Measurements from ENCODE around the gene PRKCQ.

Gene PRKCQ

GRCh38 chr10:6405713-6406112, 174.4 kb downstream of the PRKCQ start:
- Histone ChIP-seq H3K9me3 (ENCODE audit: control insufficient read depth in 1 of 2, low read length in 2 of 2) (no peaks in the 10 kb centered on the region), H3K36me3 (ENCODE audit: control insufficient read depth in 1 of 2, insufficient read depth in 2 of 2, low read length in 2 of 2) (no peaks in the 10 kb centered on the region), H3K4me1 (ENCODE audit: control insufficient read depth in 1 of 2, insufficient read depth in 2 of 2, low read length in 2 of 2) (peaks cover 11 to 13% of the 10 kb centered on the region in 2 donors), H3K9ac (ENCODE audit: low read depth in 1 of 2, low read length in 2 of 2) (no peak overlapping the region), H3K27me3 (ENCODE audit: control insufficient read depth in 1 of 2, insufficient read depth in 2 of 2, low read length in 2 of 2) (no peaks in the 10 kb centered on the region), H3K27ac (ENCODE audit: low read depth, low read length) (no peak overlapping the region), H3K4me3 (ENCODE audit: low read depth in 1 of 2, low read length in 2 of 2) (no peak overlapping the region)

GRCh38 chr10:6404127-6405072, 175.7 kb downstream of the PRKCQ start:
- Histone ChIP-seq H3K9me3 (ENCODE audit: control insufficient read depth in 1 of 2, low read length in 2 of 2) (no peaks in the 10 kb centered on the region), H3K27me3 (ENCODE audit: control insufficient read depth in 1 of 2, insufficient read depth in 2 of 2, low read length in 2 of 2) (no peaks in the 10 kb centered on the region), H3K9ac (ENCODE audit: low read depth in 1 of 2, low read length in 2 of 2) (no peak overlapping the region), H3K4me3 (ENCODE audit: low read depth in 1 of 2, low read length in 2 of 2) (no peak overlapping the region), H3K4me1 (ENCODE audit: control insufficient read depth in 1 of 2, insufficient read depth in 2 of 2, low read length in 2 of 2) (peaks cover 8 to 9% of the 10 kb centered on the region in 2 donors), H3K27ac (ENCODE audit: low read depth, low read length) (no peak overlapping the region), H3K36me3 (ENCODE audit: control insufficient read depth in 1 of 2, insufficient read depth in 2 of 2, low read length in 2 of 2) (no peaks in the 10 kb centered on the region)

- Histone ChIP-seq H3K27me3 (ENCODE audit: control insufficient read depth in 1 of 2, insufficient read depth in 2 of 2, low read length in 2 of 2) (no peaks in the 10 kb centered on the region), H3K9ac (ENCODE audit: low read depth in 1 of 2, low read length in 2 of 2) (no peak overlapping the region), H3K36me3 (ENCODE audit: control insufficient read depth in 1 of 2, insufficient read depth in 2 of 2, low read length in 2 of 2) (no peaks in the 10 kb centered on the region), H3K27ac (ENCODE audit: low read depth, low read length) (no peak overlapping the region), H3K9me3 (ENCODE audit: control insufficient read depth in 1 of 2, low read length in 2 of 2) (no peaks in the 10 kb centered on the region), H3K4me3 (ENCODE audit: low read depth in 1 of 2, low read length in 2 of 2) (no peak overlapping the region), H3K4me1 (ENCODE audit: control insufficient read depth in 1 of 2, insufficient read depth in 2 of 2, low read length in 2 of 2) (peaks cover 8 to 9% of the 10 kb centered on the region in 2 donors)
Observed at GRCh38 chr10:6402960-6403359, 177.1 kb downstream of the PRKCQ start.

- Histone ChIP-seq H3K36me3 (ENCODE audit: control insufficient read depth in 1 of 2, insufficient read depth in 2 of 2, low read length in 2 of 2) (no peaks in the 10 kb centered on the region), H3K4me3 (ENCODE audit: low read depth in 1 of 2, low read length in 2 of 2) (no peak overlapping the region), H3K9ac (ENCODE audit: low read depth in 1 of 2, low read length in 2 of 2) (no peak overlapping the region), H3K27me3 (ENCODE audit: control insufficient read depth in 1 of 2, insufficient read depth in 2 of 2, low read length in 2 of 2) (no peaks in the 10 kb centered on the region), H3K9me3 (ENCODE audit: control insufficient read depth in 1 of 2, low read length in 2 of 2) (no peaks in the 10 kb centered on the region), H3K27ac (ENCODE audit: low read depth, low read length) (no peak overlapping the region), H3K4me1 (ENCODE audit: control insufficient read depth in 1 of 2, insufficient read depth in 2 of 2, low read length in 2 of 2) (peaks cover 8 to 9% of the 10 kb centered on the region in 2 donors)
Observed at GRCh38 chr10:6402349-6402709, 177.7 kb downstream of the PRKCQ start.

GRCh38 chr10:6401558-6402348, 178.3 kb downstream of the PRKCQ start:
- H3K4me3 ChIP-seq (ENCODE audit: low read depth in 1 of 2, low read length in 2 of 2) = peak overlapping the region; percentile 59 to 64
- peak overlapping the region in 1 of 2 donors; percentile 34 for H3K9ac ChIP-seq (ENCODE audit: low read depth in 1 of 2, low read length in 2 of 2)
- H3K27ac ChIP-seq (ENCODE audit: low read depth, low read length) = no peak overlapping the region
- H3K4me1 ChIP-seq (ENCODE audit: control insufficient read depth in 1 of 2, insufficient read depth in 2 of 2, low read length in 2 of 2) = peaks cover 8 to 9% of the 10 kb centered on the region in 2 donors
- H3K36me3 ChIP-seq (ENCODE audit: control insufficient read depth in 1 of 2, insufficient read depth in 2 of 2, low read length in 2 of 2) = no peaks in the 10 kb centered on the region
- H3K27me3 ChIP-seq (ENCODE audit: control insufficient read depth in 1 of 2, insufficient read depth in 2 of 2, low read length in 2 of 2) = no peaks in the 10 kb centered on the region
- H3K9me3 ChIP-seq (ENCODE audit: control insufficient read depth in 1 of 2, low read length in 2 of 2) = no peaks in the 10 kb centered on the region

- Histone ChIP-seq H3K9me3 (ENCODE audit: control insufficient read depth in 1 of 2, low read length in 2 of 2) (no peaks in the 10 kb centered on the region), H3K9ac (ENCODE audit: low read depth in 1 of 2, low read length in 2 of 2) (no peak overlapping the region), H3K36me3 (ENCODE audit: control insufficient read depth in 1 of 2, insufficient read depth in 2 of 2, low read length in 2 of 2) (no peaks in the 10 kb centered on the region), H3K27me3 (ENCODE audit: control insufficient read depth in 1 of 2, insufficient read depth in 2 of 2, low read length in 2 of 2) (no peaks in the 10 kb centered on the region), H3K4me1 (ENCODE audit: control insufficient read depth in 1 of 2, insufficient read depth in 2 of 2, low read length in 2 of 2) (peaks cover 6 to 9% of the 10 kb centered on the region in 2 donors), H3K4me3 (ENCODE audit: low read depth in 1 of 2, low read length in 2 of 2) (peak overlapping the region in 1 of 2 donors; percentile 64), H3K27ac (ENCODE audit: low read depth, low read length) (no peak overlapping the region)
Observed at GRCh38 chr10:6400821-6401465, 179.1 kb downstream of the PRKCQ start.

- H3K36me3 ChIP-seq (ENCODE audit: control insufficient read depth in 1 of 2, insufficient read depth in 2 of 2, low read length in 2 of 2) = no peaks in the 10 kb centered on the region
Observed at GRCh38 chr10:6400331-6400730, 179.7 kb downstream of the PRKCQ start.

GRCh38 chr10:6399879-6400278, 180.2 kb downstream of the PRKCQ start:
- Histone ChIP-seq H3K27me3 (ENCODE audit: control insufficient read depth in 1 of 2, insufficient read depth in 2 of 2, low read length in 2 of 2) (no peaks in the 10 kb centered on the region), H3K4me3 (ENCODE audit: low read depth in 1 of 2, low read length in 2 of 2) (no peak overlapping the region), H3K9me3 (ENCODE audit: control insufficient read depth in 1 of 2, low read length in 2 of 2) (no peaks in the 10 kb centered on the region), H3K4me1 (ENCODE audit: control insufficient read depth in 1 of 2, insufficient read depth in 2 of 2, low read length in 2 of 2) (peaks cover 6 to 9% of the 10 kb centered on the region in 2 donors), H3K9ac (ENCODE audit: low read depth in 1 of 2, low read length in 2 of 2) (no peak overlapping the region), H3K27ac (ENCODE audit: low read depth, low read length) (no peak overlapping the region), H3K36me3 (ENCODE audit: control insufficient read depth in 1 of 2, insufficient read depth in 2 of 2, low read length in 2 of 2) (no peaks in the 10 kb centered on the region)

More at GRCh38 chr10:6400331-6400730, 179.7 kb downstream of the PRKCQ start:
- peaks cover 6 to 9% of the 10 kb centered on the region in 2 donors for H3K4me1 ChIP-seq (ENCODE audit: control insufficient read depth in 1 of 2, insufficient read depth in 2 of 2, low read length in 2 of 2)
- H3K9me3 ChIP-seq (ENCODE audit: control insufficient read depth in 1 of 2, low read length in 2 of 2) = no peaks in the 10 kb centered on the region
- H3K27ac ChIP-seq (ENCODE audit: low read depth, low read length) = no peak overlapping the region
- no peak overlapping the region for H3K9ac ChIP-seq (ENCODE audit: low read depth in 1 of 2, low read length in 2 of 2)
- no peak overlapping the region for H3K4me3 ChIP-seq (ENCODE audit: low read depth in 1 of 2, low read length in 2 of 2)
- H3K27me3 ChIP-seq (ENCODE audit: control insufficient read depth in 1 of 2, insufficient read depth in 2 of 2, low read length in 2 of 2) = no peaks in the 10 kb centered on the region

GRCh38 chr10:6399231-6399741, 180.8 kb downstream of the PRKCQ start:
- Histone ChIP-seq H3K27me3 (ENCODE audit: control insufficient read depth in 1 of 2, insufficient read depth in 2 of 2, low read length in 2 of 2) (no peaks in the 10 kb centered on the region), H3K36me3 (ENCODE audit: control insufficient read depth in 1 of 2, insufficient read depth in 2 of 2, low read length in 2 of 2) (no peaks in the 10 kb centered on the region), H3K9me3 (ENCODE audit: control insufficient read depth in 1 of 2, low read length in 2 of 2) (no peaks in the 10 kb centered on the region), H3K4me1 (ENCODE audit: control insufficient read depth in 1 of 2, insufficient read depth in 2 of 2, low read length in 2 of 2) (peaks cover 6 to 11% of the 10 kb centered on the region in 2 donors), H3K4me3 (ENCODE audit: low read depth in 1 of 2, low read length in 2 of 2) (no peak overlapping the region), H3K27ac (ENCODE audit: low read depth, low read length) (no peak overlapping the region), H3K9ac (ENCODE audit: low read depth in 1 of 2, low read length in 2 of 2) (no peak overlapping the region)
